Lower leg skin (tissue), 4 donors: Measurements from ENCODE around the gene ERAP2. TPM values are rescaled to one million over a fixed set of nuclear protein-coding genes. Genes with fewer than 3 reads are reported as not detected.
A peak's percentile ranks its signal among the peaks of the same experiment; 100 is the strongest.

Source experiments
- DNase-seq, 2 donors: peaks; one replicate each; pipeline ENCODE4 v3.0.0-alpha.2; 2019; ENCODE audit warnings: low spot score in 2 of 2
- H3K4me3 ChIP-seq: fragments of 200-600 bp; sonication (generic); 2 replicates; pipeline ENCODE4 v1.5.1; 2017; ENCODE audit warnings: mild to moderate bottlenecking, low read depth; ENCODE audit not compliant: poor library complexity, severe bottlenecking
- CTCF ChIP-seq, 3 donors: fragments of 450-650 bp; IDR thresholded peaks; one replicate each; pipeline ENCODE4 v1.5.1; 2016; ENCODE audit warnings: antibody characterized with exemption in 3 of 3, mild to moderate bottlenecking in 3 of 3, moderate library complexity in 2 of 3
- POLR2A ChIP-seq, 2 donors: fragments of 450-650 bp; IDR thresholded peaks; one replicate each; pipeline ENCODE4 v1.6.1; 2016 to 2017; ENCODE audit warnings: antibody characterized with exemption in 2 of 2, mild to moderate bottlenecking in 1 of 2, moderate library complexity in 1 of 2
- WGBS, 2 donors: methylation state at CpG; one replicate each; pipeline ENCODE4 v1.1.5; 2018; 5-methylcytosine and 5-hydroxymethylcytosine counted together
- intact Hi-C: fragments of 100-400 bp; cut with DNase I; formaldehyde crosslinking; loops from one replicate; pipeline ENCODE4 v1.15.0; 2023; ENCODE audit warnings: low total_unique reads
- total RNA-seq, 4 donors: library from RNA; depleted of rRNA; stranded (reverse); fragments of >200 nt; gene quantifications; one replicate each; pipeline ENCODE4 v1.1.0, GENCODE V29; 2016

Gene ERAP2
- total RNA-seq, 4 donors from 2014 or later: 5.0 to 11.0 (median 9.3) TPM

GRCh38 chr5:96961053-96961452 lies 84.8 kb downstream of the ERAP2 start:
- intact Hi-C loops: no loop called here
- no peak overlapping the region for H3K4me3 ChIP-seq
- DNase-seq: no peak
- WGBS, 2 donors: 82 to 85% methylated on average over 1 of the region's 1 CpG
- TF ChIP-seq CTCF (IDR thresholded peaks at IDR 0.05) (no peak), POLR2A (IDR thresholded peaks at IDR 0.05) (no peak)

- intact Hi-C loops: no loop called here
- no peak overlapping the region for H3K4me3 ChIP-seq
- 47 to 50% methylated on average over 4 of the region's 4 CpGs for WGBS, 2 donors
- no peak for DNase-seq
- TF ChIP-seq CTCF (IDR thresholded peaks at IDR 0.05): no peak
- TF ChIP-seq POLR2A (IDR thresholded peaks at IDR 0.05): no peak
Observed at GRCh38 chr5:96962540-96962991, 86.3 kb downstream of the ERAP2 start.

DNA sequence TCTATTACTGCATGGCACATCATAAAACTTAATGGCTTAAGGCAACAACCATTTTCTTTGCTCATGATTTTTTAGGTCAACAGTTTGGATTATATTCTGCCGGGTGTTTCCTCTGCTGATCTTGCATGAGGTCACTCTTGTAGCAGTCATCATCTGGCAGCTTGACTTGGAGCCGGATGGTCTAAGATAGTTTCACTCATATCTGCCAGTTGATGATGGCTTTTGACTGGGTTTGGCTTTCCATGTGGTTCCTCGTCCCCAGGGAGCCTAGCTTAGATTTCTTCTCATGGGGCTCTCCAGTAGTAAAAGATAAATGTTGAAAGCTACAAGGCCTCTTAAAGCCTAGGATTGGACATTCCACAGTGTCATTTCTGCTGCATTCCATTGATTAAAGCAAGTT lies 87.0 kb downstream of the ERAP2 start:
- DNase-seq: peak; percentile 77 to 89
- intact Hi-C loops: no loop called here
- TF ChIP-seq POLR2A (IDR thresholded peaks at IDR 0.05): no peak
- no peak for TF ChIP-seq CTCF (IDR thresholded peaks at IDR 0.05)
- 7 to 12% methylated on average over 3 of the region's 3 CpGs for WGBS, 2 donors
- H3K4me3 ChIP-seq: no peak overlapping the region

DNA sequence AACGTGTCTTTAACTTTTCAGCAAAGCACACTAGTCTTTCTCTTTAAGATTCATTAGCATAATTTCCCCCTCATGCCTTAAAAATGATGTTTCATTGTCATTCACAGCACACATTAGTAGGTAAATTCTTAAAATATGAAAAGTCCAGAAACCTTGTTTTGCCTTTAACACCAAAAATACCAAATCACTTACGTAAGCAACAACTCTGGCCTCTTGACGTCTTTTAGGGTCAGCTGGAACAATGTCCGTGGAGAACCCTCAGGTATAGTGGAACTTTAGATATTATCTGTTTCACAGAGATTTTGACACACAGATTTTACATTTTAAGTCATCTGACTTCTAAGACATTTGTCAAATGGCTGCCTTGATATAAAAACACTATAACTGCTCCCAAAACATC lies 90.5 kb downstream of the ERAP2 start:
- intact Hi-C loops: no loop called here
- no peak overlapping the region for H3K4me3 ChIP-seq
- WGBS, 2 donors: 93 to 94% methylated on average over 4 of the region's 4 CpGs
- no peak for TF ChIP-seq POLR2A (IDR thresholded peaks at IDR 0.05)
- no peak for TF ChIP-seq CTCF (IDR thresholded peaks at IDR 0.05)
- DNase-seq: no peak

DNA sequence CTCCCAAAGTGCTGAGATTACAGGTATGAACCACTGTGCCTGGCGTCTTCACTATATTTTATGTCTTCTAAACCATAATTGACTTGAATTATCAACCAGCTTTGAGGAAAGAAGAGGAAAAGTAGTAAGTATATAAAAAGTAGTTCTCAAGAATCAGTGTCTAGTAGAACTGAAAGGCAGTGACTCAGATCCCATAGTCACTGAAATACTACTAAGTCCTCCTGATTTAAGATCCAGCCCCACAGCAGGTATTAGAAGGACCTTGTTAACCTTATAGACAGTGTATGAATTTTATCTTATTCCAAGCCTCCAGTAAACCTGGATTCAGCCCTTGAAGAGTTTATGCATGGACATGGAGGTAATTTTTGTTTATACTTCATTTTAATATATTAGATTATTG lies 91.1 kb downstream of the ERAP2 start:
- DNase-seq: no peak
- no peak for TF ChIP-seq POLR2A (IDR thresholded peaks at IDR 0.05)
- no peak for TF ChIP-seq CTCF (IDR thresholded peaks at IDR 0.05)
- no peak overlapping the region for H3K4me3 ChIP-seq
- WGBS, 2 donors: 75 to 79% methylated on average over 1 of the region's 1 CpG
- intact Hi-C loops: no loop called here

DNA sequence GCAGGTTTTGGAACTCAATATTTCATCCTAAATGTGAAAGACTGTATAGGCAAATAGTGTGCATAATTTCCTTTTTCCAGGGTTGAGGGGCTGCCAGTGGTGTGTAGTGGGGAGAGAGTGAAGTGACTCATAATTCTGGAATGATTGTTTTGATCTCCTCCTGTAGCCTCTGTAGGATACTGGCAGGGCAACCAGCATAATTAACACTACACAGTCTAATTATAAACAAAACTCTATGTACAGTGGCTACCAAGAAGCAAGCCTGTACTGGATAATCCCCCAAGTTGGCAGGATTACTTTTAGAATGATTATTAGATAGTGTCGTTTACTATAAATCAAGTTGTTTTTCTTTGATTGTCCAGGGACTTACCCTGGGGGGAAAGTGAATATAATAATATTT lies 91.8 kb downstream of the ERAP2 start:
- TF ChIP-seq POLR2A (IDR thresholded peaks at IDR 0.05) (no peak), CTCF (IDR thresholded peaks at IDR 0.05) (no peak)
- H3K4me3 ChIP-seq: no peak overlapping the region
- intact Hi-C loops: no loop called here
- DNase-seq: no peak
- WGBS, 2 donors: 10 to 11% methylated on average over 1 of the region's 1 CpG
